Stimulated activated CD4-positive, alpha-beta T cell treated with anti-CD3 and anti-CD28 coated beads, TNF-alpha, amount 100 ng/mL, for 48 hours (primary cell): ENCODE results near the gene CPLANE2.
A peak's percentile ranks its signal among the peaks of the same experiment; 100 is the strongest.
"Not testable (repeated sequence)": the region's sequence is repeated elsewhere in the genome, so short reads cannot be mapped to it uniquely, and the experiment has no call there.

Experiments used
- DNase-seq, 3 donors: peaks; one replicate each; pipeline ENCODE4 v3.0.0-alpha.2; 2020; ENCODE audit warnings: low read depth in 3 of 3

Gene CPLANE2

GRCh38 chr1:16249596-16250241, 12.7 kb upstream of the CPLANE2 start:
- no peak for DNase-seq

GRCh38 chr1:16248603-16249516, 11.9 kb upstream of the CPLANE2 start:
- no peak for DNase-seq

GRCh38 chr1:16248007-16248436, 11.0 kb upstream of the CPLANE2 start:
- DNase-seq, result no peak

- no peak for DNase-seq
Measured at GRCh38 chr1:16247441-16247840, 10.5 kb upstream of the CPLANE2 start.

- DNase-seq, result no peak
Measured at GRCh38 chr1:16246961-16247360, 10.0 kb upstream of the CPLANE2 start.

- not testable (repeated sequence) for DNase-seq
Measured at GRCh38 chr1:16246239-16246638, 9.3 kb upstream of the CPLANE2 start.

GRCh38 chr1:16245476-16246196, 8.7 kb upstream of the CPLANE2 start:
- no peak for DNase-seq

GRCh38 chr1:16244650-16245285, 7.8 kb upstream of the CPLANE2 start:
- DNase-seq, result no peak

GRCh38 chr1:16243936-16244649, 7.1 kb upstream of the CPLANE2 start:
- DNase-seq, result peak; percentile 46 to 53 (median 51)

- DNase-seq, result no peak
Measured at GRCh38 chr1:16243215-16243610, 6.2 kb upstream of the CPLANE2 start.

- DNase-seq, result no peak
Measured at GRCh38 chr1:16242556-16243214, 5.7 kb upstream of the CPLANE2 start.

GRCh38 chr1:16241221-16241708, 4.3 kb upstream of the CPLANE2 start:
- DNase-seq, result no peak

GRCh38 chr1:16239972-16240491, 3.0 kb upstream of the CPLANE2 start:
- no peak for DNase-seq

GRCh38 chr1:16237343-16237830, 404 bp upstream of the CPLANE2 start:
- no peak for DNase-seq

- peak in 1 of 3 donors; percentile 34 for DNase-seq
Measured at GRCh38 chr1:16235944-16236510, 956 bp downstream of the CPLANE2 start.

GRCh38 chr1:16235347-16235746, 1.6 kb downstream of the CPLANE2 start:
- no peak for DNase-seq

- no peak for DNase-seq
Measured at GRCh38 chr1:16233431-16233830, 3.6 kb downstream of the CPLANE2 start.

GRCh38 chr1:16232316-16232710, 4.7 kb downstream of the CPLANE2 start:
- no peak for DNase-seq
